Effector CD4-positive, alpha-beta T cell (primary cell): ENCODE results near the gene BLOC1S6.
A peak's percentile ranks its signal among the peaks of the same experiment; 100 is the strongest.

Experiments
- DNase-seq: peaks from one replicate; pipeline ENCODE4 v3.0.0-alpha.2; 2020

Gene BLOC1S6

DNA sequence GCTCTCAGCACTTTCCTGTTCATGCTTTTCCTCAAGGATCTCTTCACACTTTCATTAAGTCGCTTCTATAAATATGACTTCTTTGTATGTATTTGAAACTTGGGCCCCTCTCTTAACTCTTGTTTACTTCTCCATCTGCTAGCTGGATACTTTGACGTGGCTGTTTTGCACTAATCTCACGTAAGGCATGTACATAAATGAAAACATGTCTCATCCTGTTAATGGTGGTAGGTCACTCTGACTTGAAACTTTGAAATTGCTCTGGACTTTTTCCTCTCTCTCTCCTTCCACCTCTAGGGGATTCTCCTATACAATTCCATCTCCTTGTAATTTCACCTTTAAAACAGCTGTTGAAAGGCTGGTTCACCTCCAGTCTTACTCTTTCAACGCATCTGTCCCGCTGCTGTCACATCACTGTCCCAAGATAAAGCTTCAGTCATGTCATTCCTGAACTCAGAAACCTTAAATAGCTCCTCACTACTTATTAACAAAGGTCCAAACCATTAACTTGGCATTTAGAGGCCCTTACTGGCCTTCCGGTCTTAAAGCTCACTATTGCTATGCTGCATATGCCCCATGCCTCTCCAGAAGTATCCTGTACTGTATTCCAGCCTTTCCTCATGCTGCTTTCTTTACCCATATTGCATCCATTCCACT lies 1.2 kb downstream of the BLOC1S6 start:
- no peak for DNase-seq

DNA sequence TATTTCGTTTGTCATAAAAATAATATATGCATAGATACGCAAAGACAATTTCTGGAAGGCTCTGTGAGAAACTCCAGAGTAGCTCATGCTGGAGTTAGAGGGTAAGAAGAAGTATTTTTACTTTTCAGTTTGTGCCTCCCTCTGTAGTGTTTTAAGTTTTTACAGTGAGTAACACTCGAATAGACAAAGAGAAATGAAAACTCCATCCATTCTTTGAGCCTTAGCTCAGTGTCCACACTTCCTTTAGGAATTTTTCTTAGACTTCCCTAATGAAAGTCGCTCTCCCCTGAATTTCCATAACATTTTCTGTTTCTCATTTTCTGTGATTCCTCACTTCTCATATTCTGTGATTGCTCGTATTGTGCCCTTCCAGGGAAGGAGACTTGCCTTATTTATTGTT lies 2.1 kb downstream of the BLOC1S6 start:
- DNase-seq = no peak

GRCh38 chr15:45594319-45594718 lies 7.1 kb downstream of the BLOC1S6 start:
- DNase-seq = no peak

DNA sequence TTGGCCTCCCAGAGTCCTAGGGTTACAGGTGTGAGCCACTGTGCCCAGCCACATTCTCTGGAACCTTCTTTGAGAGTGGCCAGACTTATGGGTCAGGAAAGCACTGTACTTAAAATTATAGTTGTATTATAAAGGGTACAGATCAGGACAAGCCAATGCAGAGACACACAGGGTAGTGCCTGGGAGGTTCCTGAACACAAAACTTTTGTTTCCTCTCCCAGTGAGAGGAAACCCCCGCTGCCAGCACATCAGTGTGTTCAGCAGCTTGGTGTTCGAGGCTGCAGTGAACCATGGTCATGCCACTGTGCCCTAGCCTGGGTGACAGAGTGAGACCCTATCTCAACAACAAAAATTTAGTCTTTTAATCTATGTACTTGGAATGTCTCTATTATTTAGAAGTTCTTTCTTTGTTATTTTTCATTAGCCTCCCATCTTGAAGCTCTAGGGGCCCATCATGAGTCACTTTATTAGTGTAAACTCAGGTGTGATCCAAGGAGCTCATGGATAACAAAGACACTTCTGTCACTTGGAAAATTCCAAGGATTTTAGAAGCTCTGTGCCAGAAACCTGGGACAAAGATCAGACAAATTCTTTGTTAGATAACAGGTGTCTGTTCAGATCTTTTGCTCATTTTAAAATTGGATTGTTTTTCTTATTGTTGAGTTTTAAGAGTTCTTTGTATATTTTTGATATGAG lies 7.8 kb downstream of the BLOC1S6 start:
- DNase-seq = no peak

GRCh38 chr15:45603881-45604280 lies 16.7 kb downstream of the BLOC1S6 start:
- DNase-seq = no peak

GRCh38 chr15:45604326-45604725 lies 17.1 kb downstream of the BLOC1S6 start:
- no peak for DNase-seq

DNA sequence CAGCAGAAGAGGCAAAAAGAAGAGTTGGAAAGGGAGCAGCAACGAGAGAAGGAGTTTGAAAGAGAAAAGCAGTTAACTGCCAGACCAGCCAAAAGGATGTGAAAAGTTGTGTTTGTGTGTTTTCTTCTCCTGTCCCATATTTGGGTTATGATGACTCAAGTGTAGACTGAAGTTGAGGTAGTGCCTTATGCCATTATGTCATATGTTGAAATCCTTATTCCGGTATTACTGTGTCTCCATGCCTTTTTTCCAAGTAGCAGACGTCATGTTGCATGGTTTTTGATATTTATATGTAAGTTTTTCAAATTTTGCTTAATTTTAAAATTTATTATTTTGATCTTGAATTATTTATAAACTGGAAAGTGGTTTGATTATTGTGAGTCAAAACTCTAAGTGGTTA lies 19.2 kb downstream of the BLOC1S6 start:
- no peak for DNase-seq

DNA sequence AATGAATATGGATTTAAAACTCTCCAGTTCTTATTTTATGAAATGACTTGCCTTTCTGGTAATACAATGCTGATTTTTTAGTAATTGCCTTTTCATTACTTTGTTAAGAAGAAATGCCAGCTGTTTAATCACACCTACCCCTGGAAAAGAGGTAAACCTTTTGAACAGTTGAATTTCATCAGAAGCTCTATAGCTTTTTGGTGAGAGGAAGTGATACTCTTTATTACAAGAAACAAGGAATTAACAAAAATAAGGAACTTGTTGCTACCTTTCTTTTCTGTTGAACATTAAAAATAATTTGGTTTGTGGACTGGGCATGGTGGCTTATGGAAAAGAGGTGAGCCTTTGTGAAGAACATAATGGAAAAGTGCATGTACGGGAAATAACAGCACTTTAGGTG lies 19.7 kb downstream of the BLOC1S6 start:
- DNase-seq = no peak

- no peak for DNase-seq
These were observed 24.1 kb downstream of the BLOC1S6 start for GRCh38 chr15:45611305-45611704.

GRCh38 chr15:45612790-45613415 lies 25.7 kb downstream of the BLOC1S6 start:
- no peak for DNase-seq

DNA sequence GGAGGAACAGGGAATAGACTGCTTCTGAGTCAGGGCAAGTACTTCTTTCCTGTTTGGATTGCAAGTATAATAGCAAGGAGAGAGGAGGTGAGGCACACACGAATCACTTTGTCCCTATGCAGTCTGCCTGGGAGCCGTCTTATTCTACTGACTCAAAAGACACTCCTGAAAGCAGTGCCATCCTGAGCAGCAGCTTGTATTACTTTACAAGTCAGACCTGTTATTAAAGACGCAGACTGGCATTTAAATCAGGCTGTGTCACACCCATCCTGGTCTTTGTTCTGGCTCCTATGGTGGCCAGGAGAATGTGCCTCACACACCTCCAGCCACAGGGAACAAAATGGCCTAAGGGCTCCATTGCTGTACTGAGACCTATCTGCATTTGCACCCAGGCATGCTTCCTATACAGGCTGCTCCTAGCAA lies 29.7 kb downstream of the BLOC1S6 start:
- no peak for DNase-seq

- DNase-seq = no peak
These were observed 31.6 kb downstream of the BLOC1S6 start for GRCh38 chr15:45618813-45619212.

DNA sequence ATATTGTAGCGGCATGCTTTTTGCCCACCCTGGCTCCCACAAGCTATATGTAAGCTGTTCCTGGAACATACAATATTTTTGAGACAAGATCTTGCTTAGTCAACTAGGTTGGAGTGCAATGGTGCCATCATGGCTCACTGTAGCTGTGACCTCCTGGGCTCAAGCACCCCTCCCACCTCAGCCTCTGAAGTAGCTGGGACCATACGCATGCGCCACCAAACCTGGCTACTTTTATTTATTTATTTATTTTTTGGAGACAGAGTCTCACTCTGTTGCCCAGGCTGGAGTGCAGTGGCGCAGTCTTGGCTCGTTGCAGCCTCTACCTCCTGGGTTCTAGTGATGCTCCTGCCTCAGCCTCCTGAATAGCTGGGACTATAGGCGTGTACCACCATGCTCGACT lies 41.0 kb downstream of the BLOC1S6 start:
- DNase-seq = no peak

GRCh38 chr15:45630917-45631691 lies 43.9 kb downstream of the BLOC1S6 start:
- no peak for DNase-seq

- DNase-seq = no peak
These were observed 44.6 kb downstream of the BLOC1S6 start for GRCh38 chr15:45631776-45632175.

DNA sequence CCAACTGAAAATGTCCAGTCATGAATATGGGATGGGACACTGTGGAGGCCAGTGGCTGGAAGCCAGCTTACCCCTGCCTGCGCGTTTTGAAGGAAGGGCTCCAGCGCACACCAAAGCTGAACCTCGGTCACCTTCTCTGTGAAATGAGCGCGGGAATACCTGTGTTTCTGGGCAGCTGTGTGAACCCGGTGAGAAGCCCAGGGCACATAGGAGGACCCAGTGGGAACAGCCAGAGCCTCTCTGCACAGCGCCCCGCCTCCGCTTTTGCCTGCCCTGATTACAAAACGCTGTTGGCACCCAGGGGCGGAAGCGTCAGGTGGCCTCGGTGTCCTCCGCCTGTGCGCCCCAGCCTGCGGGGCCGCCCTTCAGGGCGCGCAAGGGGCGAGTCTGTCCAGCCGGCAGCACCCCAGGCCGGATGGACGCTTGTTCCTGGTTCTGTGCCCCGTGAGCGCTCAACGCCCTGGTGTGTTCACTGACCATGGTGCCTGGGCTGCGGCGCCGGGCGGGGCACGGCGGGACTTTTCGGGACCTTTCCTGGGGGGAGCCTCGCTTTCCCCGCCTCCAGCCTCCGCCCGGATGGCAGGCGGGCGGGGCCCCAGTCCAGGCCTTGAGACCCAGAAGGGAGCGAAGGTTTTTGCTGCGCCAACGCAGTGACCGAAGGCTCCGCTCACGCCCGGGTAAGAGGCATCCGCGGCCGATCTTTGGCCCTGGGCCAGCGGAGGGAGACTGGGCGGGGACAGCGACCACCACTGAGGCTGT lies 47.4 kb downstream of the BLOC1S6 start, which contains the start of gene SQOR:
Gene SQOR, plus strand, starts transcription at position 598 of the 759 bp plus-strand sequence. CDS start 23,895 bp downstream, outside the sequence.
- DNase-seq = peak; percentile 45

GRCh38 chr15:45635191-45635638 lies 48.0 kb downstream of the BLOC1S6 start:
- DNase-seq = peak; percentile 60

GRCh38 chr15:45635763-45636292 lies 48.6 kb downstream of the BLOC1S6 start:
- DNase-seq = no peak

DNA sequence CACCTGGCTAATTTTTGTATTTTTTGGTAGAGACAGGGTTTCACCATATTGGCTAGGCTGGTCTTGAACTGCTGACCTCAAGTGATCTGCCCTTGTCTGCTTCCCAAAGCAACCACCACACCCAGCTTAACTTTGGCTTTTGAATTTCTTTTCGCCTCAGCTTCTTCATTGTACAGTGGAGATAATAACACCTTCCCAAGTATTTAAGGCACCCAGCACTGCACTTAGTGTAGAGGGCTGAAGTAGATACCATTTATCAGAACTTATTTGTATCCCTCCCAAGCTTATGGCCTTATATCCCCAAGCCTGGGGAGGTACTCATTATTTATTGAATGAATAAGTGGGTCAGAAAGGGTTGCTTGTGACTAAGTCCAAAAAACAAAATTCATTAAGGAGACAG lies 50.0 kb downstream of the BLOC1S6 start:
- no peak for DNase-seq

DNA sequence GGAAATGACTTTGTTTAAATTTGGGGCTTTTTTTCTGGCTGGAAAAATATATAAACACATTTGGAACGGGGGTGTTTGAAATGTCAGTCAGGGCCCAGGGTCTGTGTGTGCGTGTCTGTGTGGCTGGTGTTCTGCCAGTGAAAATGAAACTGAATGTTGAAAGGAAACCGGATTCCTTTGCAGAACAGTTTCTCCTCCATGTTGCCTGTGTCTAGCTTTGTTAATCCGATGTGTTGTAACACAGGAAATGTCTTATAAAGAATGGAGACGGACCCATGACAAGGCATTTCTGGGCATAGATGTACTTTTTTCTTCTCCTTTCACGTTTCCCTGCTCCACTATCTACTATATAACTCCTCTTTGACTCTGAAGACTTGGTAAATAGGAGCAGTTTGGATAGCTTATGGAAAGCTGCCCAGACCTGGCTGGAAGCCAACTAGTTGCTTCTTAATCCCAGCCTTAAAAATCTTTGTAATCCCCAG lies 50.4 kb downstream of the BLOC1S6 start:
- DNase-seq = peak; percentile 36

DNA sequence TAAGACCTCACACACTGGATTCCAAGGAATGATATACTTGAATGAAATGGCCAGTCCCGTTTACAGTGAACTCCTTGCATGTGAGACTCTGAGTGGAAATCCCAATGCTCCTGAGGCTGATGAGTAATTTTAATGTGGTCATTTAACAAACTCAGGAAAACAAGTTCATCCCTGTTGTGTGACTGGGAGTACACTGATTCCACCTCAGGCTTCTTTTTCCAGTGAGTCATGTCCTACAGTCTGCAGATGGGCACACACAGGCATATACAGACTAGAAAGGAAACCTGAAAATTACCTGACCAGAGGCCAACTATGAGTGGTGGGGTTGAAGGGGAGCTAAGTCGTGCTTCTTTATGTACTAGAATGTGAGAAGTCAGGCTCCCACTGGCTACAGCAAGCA lies 53.4 kb downstream of the BLOC1S6 start:
- DNase-seq = no peak

- no peak for DNase-seq
These were observed 54.2 kb downstream of the BLOC1S6 start for GRCh38 chr15:45641374-45641781.
